SK-MEL-5 (cell line): ENCODE data around the gene CTTN. TPM values are rescaled to one million over a fixed set of nuclear protein-coding genes. Genes with fewer than 3 reads are reported as not detected.
"Not testable (repeated sequence)": the region's sequence is repeated elsewhere in the genome, so short reads cannot be mapped to it uniquely, and the experiment has no call there.

Experiments
- DNase-seq: peaks from one replicate; pipeline ENCODE4 v3.0.0-alpha.2; 2016; ENCODE audit warnings: low read depth, low spot score
- in situ Hi-C: cut with HindIII; loops from 2 replicates; pipeline ENCODE4 v1.10.0; 2016; ENCODE audit warnings: low sequenced_read_pairs, high pct_unique_total_duplicates, low pct_unique_long_range_greater_than_20kb
- total RNA-seq: library from RNA; depleted of rRNA; stranded (reverse); fragments of >200 nt; shearing (Covaris generic); gene quantifications from 2 replicates; pipeline ENCODE4 v1.2.3, GENCODE V29; 2014

The CTTN gene
- total RNA-seq, 1 experiment from 2014 or later, result 651 TPM

DNA sequence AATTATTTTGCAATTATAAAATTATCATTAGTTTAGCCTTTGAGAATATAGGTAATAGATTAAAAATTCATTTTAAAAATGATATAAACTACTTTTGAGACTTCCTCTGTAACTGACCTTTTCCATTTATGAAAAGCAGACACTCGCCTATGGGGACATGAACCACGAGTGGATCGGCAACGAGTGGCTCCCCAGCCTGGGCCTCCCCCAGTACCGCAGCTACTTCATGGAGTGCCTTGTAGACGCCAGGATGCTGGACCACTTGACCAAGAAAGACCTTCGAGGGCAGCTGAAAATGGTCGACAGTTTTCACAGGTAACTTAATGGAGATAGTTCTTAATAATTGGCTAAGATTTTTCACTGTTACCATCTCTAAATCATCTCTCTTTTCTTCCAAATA lies 26.3 kb upstream of the CTTN start:
- in situ Hi-C loops, result no loop called here
- no peak for DNase-seq

DNA sequence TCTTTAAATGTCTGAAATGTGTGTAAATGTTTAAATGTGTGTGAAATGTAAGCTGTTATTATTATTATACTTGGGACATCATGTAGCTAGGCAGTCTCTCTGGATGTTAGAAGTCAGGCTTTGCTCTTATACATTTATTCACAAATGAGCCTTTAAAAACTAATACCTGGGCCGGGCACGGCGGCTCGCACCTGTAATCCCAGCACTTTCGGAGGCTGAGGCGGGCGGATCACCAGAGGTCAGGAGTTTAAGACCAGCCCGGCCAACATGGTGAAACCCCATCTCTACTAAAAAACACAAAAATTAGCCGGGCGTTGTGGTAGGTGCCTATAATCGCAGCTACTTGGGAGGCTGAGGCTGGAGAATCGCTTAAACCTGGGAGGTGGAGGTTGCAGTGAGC lies 21.7 kb upstream of the CTTN start:
- in situ Hi-C loops, result no loop called here

DNA sequence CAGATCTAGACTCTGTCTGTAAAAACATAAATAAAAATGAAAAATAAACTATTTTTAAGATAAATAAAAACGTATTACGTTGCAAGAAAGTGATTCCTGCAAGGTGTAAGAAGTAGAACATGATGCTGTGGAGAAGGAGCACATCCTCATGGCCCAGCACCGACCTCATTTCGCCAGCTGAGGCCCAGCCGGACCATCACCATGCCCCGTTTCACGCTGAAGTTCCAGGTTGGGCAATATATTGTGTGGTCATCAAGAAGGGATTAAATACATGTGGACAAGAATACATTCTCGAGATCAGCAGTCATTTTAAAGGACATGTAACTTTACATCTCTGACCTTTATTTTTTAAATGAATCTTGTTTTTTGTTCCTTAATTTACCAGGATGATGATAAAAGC lies 20.7 kb upstream of the CTTN start:
- no peak for DNase-seq
- in situ Hi-C loops, result no loop called here

More for the DNA sequence above, 21.7 kb upstream of the CTTN start:
- DNase-seq, result no peak

DNA sequence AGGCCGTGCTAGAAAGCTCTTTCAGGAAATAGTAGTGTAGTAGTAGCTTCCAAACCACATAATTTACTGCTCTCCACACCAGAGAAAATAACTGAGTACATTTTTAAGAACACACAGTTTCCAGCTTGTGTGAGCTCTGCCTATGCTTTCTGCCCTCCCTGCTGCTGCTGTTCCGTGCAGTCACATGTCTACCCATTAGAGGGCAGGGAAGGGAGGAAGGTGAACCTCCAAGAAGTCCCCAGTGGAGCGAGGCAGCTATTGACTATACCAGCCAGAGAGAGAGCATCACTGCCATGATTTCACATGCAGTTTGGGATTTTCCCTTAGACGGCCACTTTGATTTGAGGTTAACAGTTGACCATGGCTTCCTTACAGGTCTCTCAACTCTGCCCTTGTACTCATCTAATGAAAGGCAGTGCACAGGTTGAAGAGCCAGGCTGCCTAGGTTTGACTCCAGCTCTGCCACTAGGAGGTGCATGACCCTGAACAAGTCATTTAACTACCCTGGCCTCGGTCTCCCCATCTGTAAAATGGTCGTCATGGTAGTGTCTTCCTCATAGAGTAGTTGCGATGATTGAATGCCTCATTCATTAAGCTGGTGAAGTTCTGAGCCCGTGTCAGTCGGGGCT lies 19.7 kb upstream of the CTTN start:
- in situ Hi-C loops, result no loop called here

DNA sequence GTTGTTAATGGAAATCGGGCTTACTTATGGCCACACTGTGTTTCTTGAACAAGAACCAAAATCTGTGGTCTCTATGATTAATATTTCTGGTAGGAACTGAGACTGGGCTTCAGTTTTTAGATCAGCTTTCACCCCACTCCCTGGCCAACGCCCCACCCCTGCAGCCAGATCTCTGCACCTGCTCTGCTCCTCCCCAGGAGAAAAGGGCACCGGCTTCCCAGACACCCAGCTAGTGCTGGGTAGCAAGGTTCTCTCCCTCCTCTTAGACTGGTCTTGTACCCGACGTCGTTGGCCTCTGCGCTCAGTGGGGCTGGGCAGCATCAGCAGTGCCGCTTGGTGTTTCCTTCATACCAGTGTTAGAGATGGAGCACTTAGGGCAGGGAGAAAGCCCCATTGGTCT lies 17.0 kb upstream of the CTTN start:
- in situ Hi-C loops, result no loop called here
- DNase-seq, result no peak

More for the DNA sequence above, 19.7 kb upstream of the CTTN start:
- DNase-seq, result peak; percentile 58

DNA sequence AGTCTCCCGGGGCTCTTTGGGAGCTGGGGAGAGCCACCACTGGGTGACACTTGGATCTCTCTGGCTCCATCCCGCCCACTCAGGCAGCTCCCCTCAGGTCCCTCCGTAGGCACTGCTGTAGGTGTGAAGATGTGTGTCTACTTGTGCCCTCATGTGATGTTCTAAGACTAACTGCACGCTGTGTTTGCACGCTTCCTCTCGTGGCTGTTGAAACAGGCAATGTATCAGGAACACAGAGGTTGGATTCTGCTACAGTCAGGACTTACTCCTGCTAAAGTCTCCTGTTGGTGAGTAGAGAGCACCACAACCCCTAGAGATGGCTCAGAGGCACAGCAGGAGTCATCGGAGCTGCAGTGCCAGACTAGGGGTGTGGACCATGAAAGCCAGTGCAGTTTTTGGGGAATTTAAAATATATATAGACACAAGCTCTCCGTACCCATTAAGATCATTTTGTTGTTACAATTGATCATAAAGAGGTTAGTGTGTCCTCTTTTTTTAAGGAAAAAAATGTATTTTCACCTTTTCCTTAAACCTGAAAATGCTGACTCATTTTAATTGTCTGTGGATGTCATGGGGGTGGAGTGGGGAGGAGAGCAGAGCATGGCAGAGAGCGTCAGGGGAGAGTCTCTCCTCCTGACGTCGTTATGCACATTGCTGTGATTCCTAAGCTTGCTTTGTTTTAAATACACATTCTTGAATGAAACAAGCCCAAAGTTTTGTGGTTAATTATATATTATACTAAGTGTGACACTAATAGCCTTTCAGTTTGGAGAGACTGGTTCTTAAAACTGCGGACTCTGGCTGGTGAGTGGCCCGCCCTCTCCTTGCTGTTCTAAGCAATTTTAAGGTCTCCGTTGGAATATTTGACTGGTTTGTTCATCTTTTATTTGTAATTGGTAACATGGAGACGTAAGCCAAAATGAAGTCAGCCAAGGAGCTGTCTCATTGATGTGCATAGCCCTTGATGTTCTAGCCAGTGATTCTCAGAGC lies 16.2 kb upstream of the CTTN start:
- DNase-seq, result peak; percentile 48
- in situ Hi-C loops, result no loop called here

DNA sequence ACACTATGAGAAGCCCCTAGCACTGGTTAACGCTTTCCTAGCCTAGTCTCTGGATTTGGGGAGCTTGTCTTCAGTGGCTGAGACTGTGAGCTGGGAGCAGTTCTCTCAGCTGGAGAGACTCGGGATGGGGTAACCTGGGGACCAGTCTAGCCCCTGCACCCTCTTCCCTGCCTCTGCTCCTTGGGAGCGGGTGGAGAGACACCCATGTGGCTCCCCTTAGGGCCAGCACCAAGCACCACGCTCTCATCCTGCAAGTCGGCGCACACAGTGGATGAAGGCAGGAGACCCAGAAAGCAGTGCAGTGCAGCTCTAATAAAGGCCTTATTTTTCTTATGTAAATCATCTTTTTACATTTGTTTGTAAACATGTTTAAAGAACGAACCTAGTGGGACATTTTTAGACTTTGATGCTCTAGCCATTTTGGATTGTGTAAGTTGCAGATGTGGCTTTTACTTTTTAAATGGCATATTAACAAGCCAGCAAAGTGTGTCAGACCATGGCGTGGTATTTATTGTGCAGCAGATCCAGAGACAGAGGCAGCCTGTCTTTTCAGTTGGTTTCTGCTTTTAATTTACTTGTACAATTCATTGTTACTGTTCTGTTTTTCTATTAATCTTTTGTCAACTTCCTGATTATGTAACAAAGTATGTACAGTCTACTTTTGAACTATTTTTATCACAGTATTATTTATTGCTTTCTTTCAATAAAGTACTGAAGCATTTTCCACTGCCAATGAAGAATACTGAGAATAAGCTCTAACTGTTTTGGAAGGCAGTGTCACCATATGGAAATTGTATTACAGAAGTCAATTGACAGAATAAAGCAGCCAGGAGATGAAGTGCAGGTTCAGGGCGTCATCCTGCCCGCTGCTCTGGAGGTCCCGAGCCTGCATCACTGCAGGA lies 14.4 kb upstream of the CTTN start:
- no peak for DNase-seq
- in situ Hi-C loops, result no loop called here

DNA sequence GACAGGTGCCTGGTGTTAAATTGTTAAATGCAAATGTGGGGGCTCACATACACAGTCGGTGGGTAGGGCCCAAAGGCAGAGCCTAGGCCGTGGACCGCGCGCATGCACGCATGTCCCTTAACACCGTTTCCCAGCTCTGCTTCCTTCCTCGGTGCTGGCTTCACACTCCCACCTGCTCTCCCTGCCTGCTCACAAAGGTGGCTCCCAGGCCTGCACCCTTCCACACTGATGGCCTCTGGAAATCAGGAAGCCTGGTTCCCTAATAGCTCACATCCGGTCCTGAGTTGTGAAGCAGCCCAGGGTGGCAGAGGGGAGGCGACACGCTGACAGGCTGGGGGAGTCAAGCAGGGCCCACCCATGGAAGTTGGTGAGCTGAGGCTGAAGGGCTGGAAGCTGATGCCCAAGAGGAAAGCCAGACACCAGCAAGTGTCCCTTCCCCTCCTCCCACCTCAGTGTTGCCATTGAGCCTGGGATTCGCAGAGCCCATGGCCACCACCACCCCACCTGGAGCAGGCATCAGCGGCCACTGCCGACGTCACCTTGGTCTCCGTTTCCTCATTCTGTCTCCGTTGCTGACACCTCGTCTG lies 13.7 kb upstream of the CTTN start:
- no peak for DNase-seq
- in situ Hi-C loops, result no loop called here

DNA sequence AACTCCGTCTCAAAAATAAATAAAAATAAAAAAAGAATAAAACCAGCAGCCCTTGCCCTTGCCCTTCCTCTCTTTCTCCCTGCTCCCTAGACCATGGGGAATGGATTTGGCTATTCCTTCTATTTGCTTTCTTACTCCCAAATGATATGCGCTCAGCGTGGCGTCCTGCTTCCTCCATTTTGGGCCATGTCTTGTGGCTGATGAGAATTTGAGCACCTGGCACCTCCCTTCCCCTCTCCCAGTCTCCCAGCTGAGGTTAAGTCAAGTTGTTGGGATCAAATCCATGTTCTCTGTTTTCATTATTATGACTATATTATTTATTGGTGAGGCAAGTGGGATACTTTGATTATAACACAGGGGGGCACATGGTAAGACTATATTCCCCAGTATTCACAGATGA lies 10.8 kb upstream of the CTTN start:
- DNase-seq, result no peak
- in situ Hi-C loops, result no loop called here

DNA sequence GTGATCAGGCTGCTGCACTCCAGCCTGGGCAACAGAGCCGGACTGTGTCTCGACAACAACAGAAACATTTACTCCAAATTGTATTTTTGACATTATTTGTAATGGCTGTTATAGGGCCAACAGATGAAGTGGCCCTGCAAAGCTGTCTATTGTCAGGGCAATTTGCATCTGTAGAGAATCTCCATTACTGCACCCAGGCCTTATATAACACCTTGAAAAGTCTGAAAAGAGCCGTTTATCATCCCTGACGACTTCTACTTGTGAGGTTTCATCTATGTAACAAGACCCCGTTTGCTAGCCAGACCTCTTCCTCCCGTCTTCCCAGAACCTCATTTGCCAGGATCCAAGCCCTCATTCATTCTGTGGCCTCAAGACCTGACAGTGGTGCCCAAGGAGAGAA lies 9.1 kb upstream of the CTTN start:
- no peak for DNase-seq
- in situ Hi-C loops, result no loop called here

DNA sequence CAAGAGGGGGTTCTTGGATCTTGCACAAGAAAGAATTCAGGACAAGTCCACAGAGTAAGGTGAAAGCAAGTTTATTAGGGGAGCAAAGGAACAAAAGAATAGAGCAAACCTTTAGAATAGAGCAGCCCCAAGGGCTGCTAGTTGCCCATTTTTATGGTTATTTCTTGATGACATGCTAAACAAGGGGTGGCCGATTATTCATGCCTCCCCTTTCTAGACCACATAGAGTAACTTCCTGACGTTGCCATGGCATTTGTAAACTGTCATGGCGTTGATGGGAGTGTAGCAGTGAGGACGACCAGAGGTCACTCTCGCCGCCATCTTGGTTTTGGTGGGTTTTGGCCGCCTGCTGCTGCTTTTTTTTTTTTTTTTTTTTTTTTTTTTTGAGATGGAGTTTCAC lies 7.4 kb upstream of the CTTN start:
- in situ Hi-C loops, DNase-seq: not testable (repeated sequence)

DNA sequence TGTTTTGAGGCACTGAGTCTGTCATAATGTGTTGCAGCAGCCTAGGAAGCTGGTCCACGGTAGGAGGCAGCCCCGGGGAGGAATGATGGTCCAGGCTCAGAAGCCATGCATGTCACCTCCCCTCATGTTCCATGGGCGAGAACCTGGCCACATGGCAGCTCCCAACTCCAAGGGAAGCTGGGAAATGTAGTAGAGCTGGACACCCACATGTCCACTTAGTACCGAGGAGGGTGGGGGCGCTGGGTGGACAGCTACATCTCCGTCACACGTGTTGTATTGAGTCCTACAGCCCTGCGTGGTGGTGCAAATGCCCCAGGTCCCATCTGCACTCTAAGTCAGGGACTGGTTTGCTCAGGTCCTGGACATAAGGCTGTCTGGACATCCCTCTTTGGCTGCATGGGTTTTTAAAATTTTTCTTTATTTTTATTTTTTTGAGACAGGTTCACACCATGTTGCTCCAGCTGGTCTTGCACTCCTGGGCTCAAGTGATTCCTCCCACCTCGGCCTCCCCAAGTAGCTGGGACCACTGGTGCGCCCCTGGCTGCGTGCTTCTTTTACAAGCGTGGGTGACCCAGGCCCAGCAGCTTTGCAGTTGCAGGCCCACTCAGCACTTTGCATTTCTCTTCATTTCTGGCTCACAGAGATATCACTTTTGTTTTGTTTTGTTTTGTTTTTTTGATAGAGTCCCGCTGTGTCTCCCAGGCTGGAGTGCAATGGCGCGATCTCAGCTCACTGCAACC lies 3.9 kb upstream of the CTTN start:
- DNase-seq, result no peak
- in situ Hi-C loops, result no loop called here

DNA sequence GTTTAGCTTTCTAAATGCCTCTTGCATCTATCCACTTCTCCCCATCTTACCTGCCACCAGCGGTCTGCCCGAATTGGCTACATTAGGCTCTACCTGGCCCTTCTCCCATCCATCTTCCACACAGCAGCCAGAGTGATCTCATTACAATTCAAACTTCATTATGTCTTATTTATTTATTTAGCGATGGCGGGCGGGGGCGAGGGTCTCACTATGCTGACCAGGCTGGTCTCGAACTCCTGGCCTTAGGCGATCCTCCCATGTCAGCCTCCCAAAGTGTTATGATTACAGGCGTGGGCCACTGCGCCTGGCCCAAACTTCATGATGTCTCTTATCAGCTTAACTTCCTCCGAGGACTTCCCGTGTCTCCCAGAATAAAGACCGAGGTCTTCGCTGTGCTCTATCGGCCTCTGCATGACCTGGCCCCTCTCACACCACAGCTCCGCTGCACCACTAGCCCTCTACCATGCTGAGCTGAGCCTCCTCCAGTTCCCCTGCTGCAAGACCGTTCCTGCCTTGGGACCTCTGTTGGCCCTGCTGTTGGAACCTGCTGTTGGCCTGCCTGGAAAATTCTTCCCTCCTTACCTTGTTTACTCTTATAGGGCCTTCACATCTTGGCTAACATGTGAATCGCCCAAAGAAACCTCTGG lies 870 bp upstream of the CTTN start:
- peak; percentile 75 for DNase-seq
- in situ Hi-C loops, result no loop called here

DNA sequence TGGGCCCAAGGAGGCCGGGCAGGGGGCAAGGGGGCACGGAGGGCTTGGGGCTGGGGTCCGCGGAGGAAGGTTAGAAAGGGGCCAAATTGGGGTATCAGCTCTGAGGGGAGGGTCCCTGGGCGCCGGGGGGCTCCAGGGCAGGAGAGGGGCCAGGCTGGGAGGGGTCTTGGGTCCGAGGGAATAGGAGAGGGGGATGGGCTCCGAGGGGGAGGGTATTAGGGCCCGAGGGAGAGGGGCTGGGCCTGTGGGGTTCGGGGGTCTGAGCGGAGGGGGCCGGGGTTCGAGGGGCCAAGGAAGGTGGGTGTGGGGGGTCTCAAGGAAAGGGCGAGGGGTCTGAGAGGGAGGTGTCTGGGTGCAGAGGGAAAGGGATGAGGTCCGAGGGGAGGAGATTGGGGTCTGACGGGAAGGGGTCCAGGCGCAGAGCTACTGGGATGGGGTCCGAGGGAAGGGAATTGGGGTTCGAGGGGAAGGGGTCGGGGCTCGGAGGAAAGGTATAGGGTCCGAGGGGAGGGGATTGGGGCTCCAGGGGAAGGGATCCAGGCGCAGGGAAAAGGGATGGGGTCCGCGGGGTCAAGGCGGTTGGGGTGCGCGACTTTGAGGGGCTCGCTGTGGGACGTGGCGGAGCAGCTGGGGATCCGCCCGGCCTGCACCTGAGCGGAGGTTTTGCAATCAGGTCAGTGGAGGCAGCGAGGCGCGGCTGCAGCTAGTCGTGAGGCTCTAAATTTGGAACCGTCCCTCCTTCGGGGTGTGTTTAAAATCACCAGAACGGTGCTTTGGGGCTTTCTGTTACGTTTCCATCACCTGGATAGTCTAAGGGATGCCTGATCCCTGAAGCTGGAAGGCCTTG lies 728 bp downstream of the CTTN start:
- in situ Hi-C loops, result no loop called here
- DNase-seq, result no peak

DNA sequence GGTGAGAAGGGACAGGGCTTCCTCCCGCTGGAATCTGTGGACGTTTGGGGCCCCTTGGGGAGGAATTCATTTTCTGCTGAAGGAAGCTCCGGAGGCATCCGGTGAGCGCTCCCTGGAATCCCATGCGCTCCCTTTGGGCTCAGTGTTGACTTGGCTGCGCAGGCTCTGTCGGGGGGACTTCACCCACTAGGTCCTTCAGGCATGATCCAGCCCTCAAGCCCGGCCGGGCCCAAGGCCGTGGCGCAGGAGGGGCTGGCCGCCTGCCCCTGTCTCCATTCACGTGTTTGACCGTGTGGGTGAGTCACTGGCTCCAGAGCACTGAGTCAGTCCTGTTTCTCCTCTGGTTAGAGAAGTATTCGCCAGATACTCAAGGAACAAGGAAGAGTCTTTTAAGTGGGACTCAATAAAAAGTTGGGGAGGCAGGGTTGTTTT lies 1.4 kb downstream of the CTTN start:
- in situ Hi-C loops, result no loop called here
- peak; percentile 97 for DNase-seq

DNA sequence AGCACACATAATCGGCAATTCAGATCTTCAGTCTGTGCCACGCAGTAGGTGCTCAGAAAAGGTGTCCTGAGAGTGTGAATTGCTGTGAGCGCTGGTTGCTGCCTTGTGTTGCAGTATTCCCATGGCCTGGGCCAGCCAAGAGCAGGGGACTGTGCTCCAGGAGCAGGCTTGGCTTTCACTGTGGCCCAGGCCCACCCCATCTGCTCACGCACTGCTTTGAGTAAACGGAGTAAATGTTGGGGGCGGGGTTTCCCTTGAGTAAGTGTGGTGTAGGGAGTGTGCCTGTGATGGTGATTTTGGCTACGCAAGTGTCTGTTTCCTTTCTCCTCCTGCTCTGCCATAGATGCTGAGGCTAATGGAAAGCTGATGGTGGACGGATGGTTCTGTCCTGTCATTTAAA lies 2.3 kb downstream of the CTTN start:
- no peak for DNase-seq
- in situ Hi-C loops, result no loop called here
